ENCODE results near the gene CCNF.
"Not testable (repeated sequence)": the region's sequence is repeated elsewhere in the genome, so short reads cannot be mapped to it uniquely, and the experiment has no call there.

DNA sequence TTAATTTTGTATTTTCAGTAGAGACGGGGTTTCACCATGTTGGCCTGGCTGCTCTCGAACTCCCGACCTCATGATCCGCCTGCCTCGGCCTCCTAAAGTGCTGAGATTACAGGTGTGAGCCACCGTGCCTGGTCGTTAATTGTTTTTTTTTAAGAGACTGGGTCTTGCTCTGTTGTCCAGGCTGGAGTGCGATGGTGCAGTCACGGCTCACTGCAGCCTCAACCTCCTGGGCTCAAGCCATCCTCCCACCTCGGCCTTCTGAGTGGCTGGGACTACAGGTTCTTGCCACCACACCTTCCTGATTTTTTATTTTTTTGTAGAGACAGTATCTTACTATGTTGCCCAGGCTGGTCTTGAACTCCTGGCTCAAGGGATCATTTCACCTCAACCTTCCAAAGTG is 50.7 kb downstream of the CCNF start:
- not testable (repeated sequence) for TF ChIP-seq SIN3A (conservative IDR thresholded peaks at IDR 0.05 in 1 of 2, IDR thresholded peaks at IDR 0.05 in 1 of 2; ENCODE audit: low read depth in 1 of 2, low read length in 2 of 2); TEAD4 (IDR thresholded peaks at IDR 0.05; ENCODE audit: low read depth, low read length); ZNF274 (IDR thresholded peaks at IDR 0.05; ENCODE audit: borderline replicate concordance, extremely low read depth, low read length); RAD21 (IDR thresholded peaks at IDR 0.05 in 1 of 2, conservative IDR thresholded peaks at IDR 0.05 in 1 of 2; ENCODE audit: low read depth in 2 of 2, low read length in 2 of 2); POLR2A (IDR thresholded peaks at IDR 0.05; ENCODE audit: control extremely low read depth in 1 of 2, low read depth in 2 of 2, low read length in 2 of 2); CHD2 (IDR thresholded peaks at IDR 0.05; ENCODE audit: low read length); TAF1 (IDR thresholded peaks at IDR 0.05; ENCODE audit: low read depth, low read length); EP300 (IDR thresholded peaks at IDR 0.05; ENCODE audit: borderline replicate concordance in 1 of 2, low read depth in 2 of 2, low read length in 2 of 2); KDM5A (IDR thresholded peaks at IDR 0.05; ENCODE audit: low read length); POLR2AphosphoS5 (IDR thresholded peaks at IDR 0.05; ENCODE audit: low read depth, low read length); BACH1 (IDR thresholded peaks at IDR 0.05; ENCODE audit: low read length)
- TF ChIP-seq, protein P1, sequence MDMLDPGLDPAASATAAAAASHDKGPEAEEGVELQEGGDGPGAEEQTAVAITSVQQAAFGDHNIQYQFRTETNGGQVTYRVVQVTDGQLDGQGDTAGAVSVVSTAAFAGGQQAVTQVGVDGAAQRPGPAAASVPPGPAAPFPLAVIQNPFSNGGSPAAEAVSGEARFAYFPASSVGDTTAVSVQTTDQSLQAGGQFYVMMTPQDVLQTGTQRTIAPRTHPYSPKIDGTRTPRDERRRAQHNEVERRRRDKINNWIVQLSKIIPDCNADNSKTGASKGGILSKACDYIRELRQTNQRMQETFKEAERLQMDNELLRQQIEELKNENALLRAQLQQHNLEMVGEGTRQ (IDR thresholded peaks at IDR 0.05; ENCODE audit: low read length): not testable (repeated sequence)
- TF ChIP-seq, protein P2, sequence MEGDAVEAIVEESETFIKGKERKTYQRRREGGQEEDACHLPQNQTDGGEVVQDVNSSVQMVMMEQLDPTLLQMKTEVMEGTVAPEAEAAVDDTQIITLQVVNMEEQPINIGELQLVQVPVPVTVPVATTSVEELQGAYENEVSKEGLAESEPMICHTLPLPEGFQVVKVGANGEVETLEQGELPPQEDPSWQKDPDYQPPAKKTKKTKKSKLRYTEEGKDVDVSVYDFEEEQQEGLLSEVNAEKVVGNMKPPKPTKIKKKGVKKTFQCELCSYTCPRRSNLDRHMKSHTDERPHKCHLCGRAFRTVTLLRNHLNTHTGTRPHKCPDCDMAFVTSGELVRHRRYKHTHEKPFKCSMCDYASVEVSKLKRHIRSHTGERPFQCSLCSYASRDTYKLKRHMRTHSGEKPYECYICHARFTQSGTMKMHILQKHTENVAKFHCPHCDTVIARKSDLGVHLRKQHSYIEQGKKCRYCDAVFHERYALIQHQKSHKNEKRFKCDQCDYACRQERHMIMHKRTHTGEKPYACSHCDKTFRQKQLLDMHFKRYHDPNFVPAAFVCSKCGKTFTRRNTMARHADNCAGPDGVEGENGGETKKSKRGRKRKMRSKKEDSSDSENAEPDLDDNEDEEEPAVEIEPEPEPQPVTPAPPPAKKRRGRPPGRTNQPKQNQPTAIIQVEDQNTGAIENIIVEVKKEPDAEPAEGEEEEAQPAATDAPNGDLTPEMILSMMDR (IDR thresholded peaks at IDR 0.05; ENCODE audit: control extremely low read depth in 1 of 3, insufficient read depth in 1 of 3, low read depth in 1 of 3, low read length in 3 of 3): not testable (repeated sequence)
- TF ChIP-seq, protein P3, sequence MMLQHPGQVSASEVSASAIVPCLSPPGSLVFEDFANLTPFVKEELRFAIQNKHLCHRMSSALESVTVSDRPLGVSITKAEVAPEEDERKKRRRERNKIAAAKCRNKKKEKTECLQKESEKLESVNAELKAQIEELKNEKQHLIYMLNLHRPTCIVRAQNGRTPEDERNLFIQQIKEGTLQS (IDR thresholded peaks at IDR 0.05; ENCODE audit: insufficient read depth, low read depth, low read length): not testable (repeated sequence)
